ENCODE results near the gene ARIH1. TPM values are rescaled to one million over a fixed set of nuclear protein-coding genes. Genes with fewer than 3 reads are reported as not detected.

Gene ARIH1
- total and polyA plus RNA-seq, 2 donors (not counting 1 experiment from before 2014, with no cell fraction given): 27.9 to 199 TPM

- peaks cover 2 to 7% of the 10 kb centered on the region in 2 donors for H3K4me1 ChIP-seq (ENCODE audit: control insufficient read depth in 2 of 2, insufficient read depth in 2 of 2, low read length in 2 of 2)
- H3K27ac ChIP-seq (ENCODE audit: low read length in 2 of 2): no peak overlapping the region
- Mint-ChIP-seq H3K4me1 (peaks cover 20% of the 10 kb centered on the region), H3K27me3 (no peaks in the 10 kb centered on the region), H3K4me3 (no peak overlapping the region), H3K27ac (no peak overlapping the region), H3K9me3 (ENCODE audit: insufficient read depth) (no peaks in the 10 kb centered on the region)
- POLR2A ChIA-PET: interaction anchor here (1.4 kb wide), 1 partner anchor 13 kb away, joined by 4 read pairs; no protein-coding TSS in a partner anchor
- TF ChIP-seq EZH2 (IDR thresholded peaks at IDR 0.05; ENCODE audit: borderline replicate concordance, insufficient read depth, low read depth, low read length, poor library complexity, severe bottlenecking): no peak
- TF ChIP-seq, protein P1, sequence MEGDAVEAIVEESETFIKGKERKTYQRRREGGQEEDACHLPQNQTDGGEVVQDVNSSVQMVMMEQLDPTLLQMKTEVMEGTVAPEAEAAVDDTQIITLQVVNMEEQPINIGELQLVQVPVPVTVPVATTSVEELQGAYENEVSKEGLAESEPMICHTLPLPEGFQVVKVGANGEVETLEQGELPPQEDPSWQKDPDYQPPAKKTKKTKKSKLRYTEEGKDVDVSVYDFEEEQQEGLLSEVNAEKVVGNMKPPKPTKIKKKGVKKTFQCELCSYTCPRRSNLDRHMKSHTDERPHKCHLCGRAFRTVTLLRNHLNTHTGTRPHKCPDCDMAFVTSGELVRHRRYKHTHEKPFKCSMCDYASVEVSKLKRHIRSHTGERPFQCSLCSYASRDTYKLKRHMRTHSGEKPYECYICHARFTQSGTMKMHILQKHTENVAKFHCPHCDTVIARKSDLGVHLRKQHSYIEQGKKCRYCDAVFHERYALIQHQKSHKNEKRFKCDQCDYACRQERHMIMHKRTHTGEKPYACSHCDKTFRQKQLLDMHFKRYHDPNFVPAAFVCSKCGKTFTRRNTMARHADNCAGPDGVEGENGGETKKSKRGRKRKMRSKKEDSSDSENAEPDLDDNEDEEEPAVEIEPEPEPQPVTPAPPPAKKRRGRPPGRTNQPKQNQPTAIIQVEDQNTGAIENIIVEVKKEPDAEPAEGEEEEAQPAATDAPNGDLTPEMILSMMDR (IDR thresholded peaks at IDR 0.05): no peak
- CTCF ChIA-PET: interaction anchor here (0.6 kb wide), 1 partner anchor 28 kb away, joined by 5 read pairs; no protein-coding TSS in a partner anchor
- no peak overlapping the region for H3K9ac ChIP-seq (ENCODE audit: low read length)
- ATAC-seq (ENCODE audit: low read depth) (no peak), DNase-seq (no peak)
- no peaks in the 10 kb centered on the region for H3K36me3 ChIP-seq (replicated peaks in 1 of 2; ENCODE audit: control extremely low read depth in 1 of 2, control insufficient read depth in 1 of 2, extremely low read depth in 1 of 2, insufficient read depth in 2 of 2, low read length in 1 of 2)
- WGBS (ENCODE audit: insufficient coverage): 100% methylated on average over 3 of the region's 3 CpGs
- no peaks in the 10 kb centered on the region for H4K20me1 ChIP-seq (ENCODE audit: control insufficient read depth, insufficient read depth, low read length, poor library complexity, severe bottlenecking)
- H3K27me3 ChIP-seq (replicated peaks in 1 of 4; ENCODE audit: control extremely low read depth in 1 of 4, control insufficient read depth in 3 of 4, insufficient read depth in 4 of 4, low read length in 3 of 4): no peaks in the 10 kb centered on the region
- H3K4me2 ChIP-seq (replicated peaks; ENCODE audit: low read depth, low read length, poor library complexity, severe bottlenecking): no peak overlapping the region
- no peaks in the 10 kb centered on the region for H3K79me2 ChIP-seq (ENCODE audit: control insufficient read depth, insufficient read depth, low read length)
- H3K9me3 ChIP-seq (ENCODE audit: control extremely low read depth in 1 of 3, control insufficient read depth in 2 of 3, insufficient read depth in 1 of 3, low read length in 2 of 3): no peaks in the 10 kb centered on the region
- intact Hi-C loops (cut with micrococcal nuclease): no loop called here
- H3K4me3 ChIP-seq (ENCODE audit: control extremely low read depth in 1 of 5, extremely low read depth in 1 of 5, insufficient read depth in 1 of 5, low read depth in 2 of 5, low read length in 4 of 5): no peak overlapping the region
- no peak overlapping the region for H2AFZ ChIP-seq (ENCODE audit: insufficient read depth, low read depth, low read length, poor library complexity, severe bottlenecking)
These were observed 13.7 kb upstream of the ARIH1 start for GRCh38 chr15:72460402-72460801.

DNA sequence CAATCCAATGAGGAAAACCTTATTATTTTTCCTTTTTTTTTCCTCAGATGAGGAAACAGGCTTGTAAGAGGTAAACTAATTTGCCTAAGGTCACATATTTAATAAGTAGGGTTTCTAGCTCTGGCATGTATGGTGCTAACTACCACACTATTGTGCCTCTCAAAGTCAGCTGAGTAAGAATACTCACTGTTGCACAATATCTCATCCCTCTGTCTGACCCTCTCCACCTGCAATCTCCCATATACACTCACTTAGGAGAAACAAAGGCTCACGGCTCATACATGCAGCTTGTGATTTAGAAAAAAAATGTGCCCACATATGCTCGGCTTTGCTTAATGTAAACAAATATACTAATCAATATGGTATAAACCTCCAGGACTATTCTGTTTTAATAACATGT is 10.4 kb upstream of the ARIH1 start:
- WGBS (ENCODE audit: insufficient coverage): no CpG with 5 or more reads among the region's 2 CpGs
- ChIA-PET POLR2A (interaction anchor here (2.2 kb wide), 1 partner anchor 10 kb away, joined by 9 read pairs; the partner anchor contains the start of gene ARIH1), CTCF (interaction anchor here (0.8 kb wide), 1 partner anchor 10 kb away, joined by 4 read pairs; no protein-coding TSS in a partner anchor)
- DNase-seq: no peak
- intact Hi-C loops (cut with micrococcal nuclease): no loop called here
- Histone ChIP-seq H3K9me3 (ENCODE audit: control extremely low read depth in 1 of 3, control insufficient read depth in 2 of 3, insufficient read depth in 1 of 3, low read length in 2 of 3) (no peaks in the 10 kb centered on the region), H3K4me1 (ENCODE audit: control insufficient read depth in 2 of 2, insufficient read depth in 2 of 2, low read length in 2 of 2) (peaks cover 2 to 7% of the 10 kb centered on the region in 2 donors), H2AFZ (ENCODE audit: insufficient read depth, low read depth, low read length, poor library complexity, severe bottlenecking) (no peak overlapping the region), H3K27me3 (replicated peaks in 1 of 4; ENCODE audit: control extremely low read depth in 1 of 4, control insufficient read depth in 3 of 4, insufficient read depth in 4 of 4, low read length in 3 of 4) (no peaks in the 10 kb centered on the region), H3K36me3 (replicated peaks in 1 of 2; ENCODE audit: control extremely low read depth in 1 of 2, control insufficient read depth in 1 of 2, extremely low read depth in 1 of 2, insufficient read depth in 2 of 2, low read length in 1 of 2) (no peaks in the 10 kb centered on the region), H3K4me3 (ENCODE audit: control extremely low read depth in 1 of 5, extremely low read depth in 1 of 5, insufficient read depth in 1 of 5, low read depth in 2 of 5, low read length in 4 of 5) (no peak overlapping the region), H3K4me2 (replicated peaks; ENCODE audit: low read depth, low read length, poor library complexity, severe bottlenecking) (no peak overlapping the region), H3K79me2 (ENCODE audit: control insufficient read depth, insufficient read depth, low read length) (peaks cover 4% of the 10 kb centered on the region), H3K9ac (ENCODE audit: low read length) (no peak overlapping the region), H4K20me1 (ENCODE audit: control insufficient read depth, insufficient read depth, low read length, poor library complexity, severe bottlenecking) (no peaks in the 10 kb centered on the region), H3K27ac (ENCODE audit: low read length in 2 of 2) (no peak overlapping the region)
- Mint-ChIP-seq H3K4me1 (peaks cover 20% of the 10 kb centered on the region), H3K27me3 (no peaks in the 10 kb centered on the region), H3K4me3 (no peak overlapping the region), H3K9me3 (ENCODE audit: insufficient read depth) (no peaks in the 10 kb centered on the region), H3K27ac (no peak overlapping the region)
- TF ChIP-seq, protein P1 (IDR thresholded peaks at IDR 0.05): no peak
- no peak for TF ChIP-seq EZH2 (IDR thresholded peaks at IDR 0.05; ENCODE audit: borderline replicate concordance, insufficient read depth, low read depth, low read length, poor library complexity, severe bottlenecking)
- ATAC-seq (ENCODE audit: low read depth): no peak

Measured in B cell (primary cell).